Smooth muscle cell (in vitro differentiated cells): ENCODE measurements around the gene PIMREG. TPM values are rescaled to one million over a fixed set of nuclear protein-coding genes. Genes with fewer than 3 reads are reported as not detected.

Experiments used
- DNase-seq: peaks from one replicate; lab custom pipeline; 2025; ENCODE audit not compliant: unreplicated experiment; lab: John Stamatoyannopoulos, UW
- H2AFZ ChIP-seq: fragments of 200-600 bp; sonication (generic); 2 replicates; pipeline ENCODE4 v1.6.0; 2016; ENCODE audit warnings: antibody characterized with exemption, low read depth, mild to moderate bottlenecking
- H3F3A ChIP-seq: fragments of 200-600 bp; sonication (generic); 2 replicates; pipeline ENCODE4 v1.6.0; 2017; ENCODE audit warnings: antibody characterized with exemption, low read depth
- H3K27ac ChIP-seq: fragments of 200-600 bp; sonication (generic); 2 replicates; pipeline ENCODE4 v1.5.1; 2016; ENCODE audit warnings: low read depth, mild to moderate bottlenecking
- H3K27me3 ChIP-seq: fragments of 200-600 bp; sonication (generic); 2 replicates; pipeline ENCODE4 v1.6.1; 2016; ENCODE audit warnings: low read depth, mild to moderate bottlenecking
- H3K36me3 ChIP-seq: fragments of 200-600 bp; sonication (generic); 2 replicates; pipeline ENCODE4 v1.5.1; 2016; ENCODE audit warnings: low read depth
- H3K4me1 ChIP-seq: fragments of 200-600 bp; sonication (generic); 2 replicates; pipeline ENCODE4 v1.5.1; 2016; ENCODE audit warnings: low read depth
- H3K4me2 ChIP-seq: fragments of 200-600 bp; sonication (generic); 2 replicates; pipeline ENCODE4 v1.6.0; 2016; ENCODE audit warnings: mild to moderate bottlenecking
- H3K4me3 ChIP-seq: fragments of 200-600 bp; sonication (generic); 2 replicates; pipeline ENCODE4 v1.5.1; 2016; ENCODE audit warnings: mild to moderate bottlenecking
- H3K79me2 ChIP-seq: fragments of 200-600 bp; sonication (generic); 2 replicates; pipeline ENCODE4 v1.6.0; 2016; ENCODE audit warnings: low read depth, mild to moderate bottlenecking
- H3K9ac ChIP-seq: fragments of 200-600 bp; sonication (generic); 2 replicates; pipeline ENCODE4 v1.6.0; 2016; ENCODE audit warnings: low read depth
- H3K9me3 ChIP-seq: fragments of 200-600 bp; sonication (generic); replicated peaks from 2 replicates; pipeline ENCODE4 v1.5.1; 2016; ENCODE audit warnings: low read depth
- H4K20me1 ChIP-seq: fragments of 200-600 bp; sonication (generic); 2 replicates; pipeline ENCODE4 v1.6.0; 2016; ENCODE audit warnings: low read depth
- CTCF ChIP-seq: fragments of 200-600 bp; sonication (generic); IDR thresholded peaks from 2 replicates; pipeline ENCODE4 v1.5.1; 2017; ENCODE audit warnings: borderline replicate concordance, mild to moderate bottlenecking, antibody characterized with exemption; ENCODE audit not compliant: insufficient read depth, poor library complexity, severe bottlenecking
- WGBS: methylation state at CpG from one replicate; pipeline ENCODE4 v1.1.7; 2016; ENCODE audit warnings: low lambda C conversion rate; 5-methylcytosine and 5-hydroxymethylcytosine counted together
- polyA plus RNA-seq: library from polyadenylated mRNA; unstranded; fragments of >200 nt; fragmentation: Nextera tagmentation; extraction: Ambion mirVana; gene quantifications from 2 replicates; pipeline ENCODE4 v1.2.1, GENCODE V29; 2016
- total RNA-seq: library from RNA; depleted of rRNA; stranded (reverse); fragments of >200 nt; gene quantifications from 2 replicates; pipeline ENCODE4 v1.2.3, GENCODE V29; 2014

Gene PIMREG
- total and polyA plus RNA-seq, 2 experiments from 2014 or later = 3.5 to 11.7 TPM

- Histone ChIP-seq H3K27me3 (no peaks in the 10 kb centered on the region), H3K27ac (no peak overlapping the region), H3K4me3 (no peak overlapping the region), H4K20me1 (no peaks in the 10 kb centered on the region), H3K79me2 (no peaks in the 10 kb centered on the region), H3K4me2 (no peak overlapping the region), H3K36me3 (no peaks in the 10 kb centered on the region), H3F3A (no peaks in the 10 kb centered on the region), H3K9ac (no peak overlapping the region), H3K4me1 (peaks cover 22% of the 10 kb centered on the region), H3K9me3 (no peaks in the 10 kb centered on the region), H2AFZ (no peak overlapping the region)
- TF ChIP-seq CTCF = no peak
- 92% methylated on average over 16 of the region's 16 CpGs for WGBS
- no peak for DNase-seq
These were observed 39.3 kb downstream of the PIMREG start for GRCh38 chr17:6483507-6483906.

- H3K9me3 ChIP-seq = no peaks in the 10 kb centered on the region
- no peaks in the 10 kb centered on the region for H3K36me3 ChIP-seq
- H3K4me3 ChIP-seq = no peak overlapping the region
- no peak overlapping the region for H3K27ac ChIP-seq
- H3F3A ChIP-seq = no peaks in the 10 kb centered on the region
- TF ChIP-seq CTCF = no peak
- no peak overlapping the region for H2AFZ ChIP-seq
- no peaks in the 10 kb centered on the region for H3K27me3 ChIP-seq
- no peaks in the 10 kb centered on the region for H3K79me2 ChIP-seq
- no peak overlapping the region for H3K9ac ChIP-seq
- DNase-seq = no peak
- H3K4me1 ChIP-seq = peaks cover 7% of the 10 kb centered on the region
- WGBS = 69% methylated on average over 5 of the region's 5 CpGs
- no peaks in the 10 kb centered on the region for H4K20me1 ChIP-seq
- no peak overlapping the region for H3K4me2 ChIP-seq
These were observed 41.6 kb downstream of the PIMREG start for GRCh38 chr17:6485646-6486412.

- no peak for TF ChIP-seq CTCF
- 93% methylated on average over 13 of the region's 13 CpGs for WGBS
- Histone ChIP-seq H3K36me3 (no peaks in the 10 kb centered on the region), H3K4me3 (no peak overlapping the region), H3K27ac (no peak overlapping the region), H3K27me3 (no peaks in the 10 kb centered on the region), H3K9me3 (no peaks in the 10 kb centered on the region), H4K20me1 (no peaks in the 10 kb centered on the region), H3F3A (no peaks in the 10 kb centered on the region), H2AFZ (no peak overlapping the region), H3K4me2 (no peak overlapping the region), H3K79me2 (no peaks in the 10 kb centered on the region), H3K9ac (no peak overlapping the region), H3K4me1 (peaks cover 11% of the 10 kb centered on the region)
- DNase-seq = no peak
These were observed 43.2 kb downstream of the PIMREG start for GRCh38 chr17:6487251-6488007.
